ENCODE data around the gene SRC. TPM values are rescaled to one million over a fixed set of nuclear protein-coding genes. Genes with fewer than 3 reads are reported as not detected.

Gene SRC
- total RNA-seq, 2 donors from 2014 or later = 6.9 to 14.3 TPM

- no peak for DNase-seq (ENCODE audit: low spot score)
- H3K4me1 ChIP-seq = no peaks in the 10 kb centered on the region
- no peaks in the 10 kb centered on the region for H3K36me3 ChIP-seq
- no peak overlapping the region for H3K27ac ChIP-seq
- no peak overlapping the region for H3K4me3 ChIP-seq
- no peaks in the 10 kb centered on the region for H3K9me3 ChIP-seq
- no peak for TF ChIP-seq CTCF (IDR thresholded peaks at IDR 0.05)
- H3K27me3 ChIP-seq = no peaks in the 10 kb centered on the region
Observed at GRCh38 chr20:37437676-37438075, 91.7 kb downstream of the SRC start.

GRCh38 chr20:37438464-37439222 is 92.7 kb downstream of the SRC start:
- TF ChIP-seq CTCF (IDR thresholded peaks at IDR 0.05) = no peak
- H3K36me3 ChIP-seq = no peaks in the 10 kb centered on the region
- no peaks in the 10 kb centered on the region for H3K27me3 ChIP-seq
- H3K27ac ChIP-seq = no peak overlapping the region
- no peaks in the 10 kb centered on the region for H3K4me1 ChIP-seq
- DNase-seq (ENCODE audit: low spot score) = no peak
- H3K9me3 ChIP-seq = no peaks in the 10 kb centered on the region
- no peak overlapping the region for H3K4me3 ChIP-seq

- Histone ChIP-seq H3K36me3 (no peaks in the 10 kb centered on the region), H3K9me3 (no peaks in the 10 kb centered on the region), H3K27me3 (no peaks in the 10 kb centered on the region), H3K4me3 (no peak overlapping the region), H3K27ac (no peak overlapping the region), H3K4me1 (no peaks in the 10 kb centered on the region)
- no peak for TF ChIP-seq CTCF (IDR thresholded peaks at IDR 0.05)
- DNase-seq (ENCODE audit: low spot score) = no peak
Observed at GRCh38 chr20:37439223-37439933, 93.4 kb downstream of the SRC start.

- no peak overlapping the region for H3K4me3 ChIP-seq
- H3K27ac ChIP-seq = no peak overlapping the region
- H3K27me3 ChIP-seq = no peaks in the 10 kb centered on the region
- no peaks in the 10 kb centered on the region for H3K36me3 ChIP-seq
- DNase-seq (ENCODE audit: low spot score) = no peak
- H3K9me3 ChIP-seq = no peaks in the 10 kb centered on the region
- H3K4me1 ChIP-seq = no peaks in the 10 kb centered on the region
- no peak for TF ChIP-seq CTCF (IDR thresholded peaks at IDR 0.05)
Observed at GRCh38 chr20:37441023-37441422, 95.1 kb downstream of the SRC start.

GRCh38 chr20:37442547-37442946 is 96.6 kb downstream of the SRC start:
- H3K36me3 ChIP-seq = no peaks in the 10 kb centered on the region
- no peak for TF ChIP-seq CTCF (IDR thresholded peaks at IDR 0.05)
- H3K4me3 ChIP-seq = no peak overlapping the region
- H3K27me3 ChIP-seq = no peaks in the 10 kb centered on the region
- H3K27ac ChIP-seq = no peak overlapping the region
- no peaks in the 10 kb centered on the region for H3K4me1 ChIP-seq
- no peaks in the 10 kb centered on the region for H3K9me3 ChIP-seq
- DNase-seq (ENCODE audit: low spot score) = no peak

Data from right atrium auricular region (tissue), 2 donors.